Measurements from ENCODE around the gene TGFB1I1.
"Not testable (repeated sequence)": the region's sequence is repeated elsewhere in the genome, so short reads cannot be mapped to it uniquely, and the experiment has no call there.

TGFB1I1 gene

GRCh38 chr16:31471241-31471874 is 594 bp upstream of the TGFB1I1 start:
- DNase-seq (ENCODE audit: low spot score) = no peak

GRCh38 chr16:31472709-31473203 is 804 bp downstream of the TGFB1I1 start:
- DNase-seq (ENCODE audit: low spot score) = peak; percentile 32

GRCh38 chr16:31473264-31473984 is 1.5 kb downstream of the TGFB1I1 start:
- no peak for DNase-seq (ENCODE audit: low spot score)

- DNase-seq (ENCODE audit: low spot score) = no peak
These were observed 2.3 kb downstream of the TGFB1I1 start for GRCh38 chr16:31474173-31474714.

- DNase-seq (ENCODE audit: low spot score) = no peak
These were observed 3.1 kb downstream of the TGFB1I1 start for GRCh38 chr16:31474773-31475738.

- no peak for DNase-seq (ENCODE audit: low spot score)
These were observed 4.0 kb downstream of the TGFB1I1 start for GRCh38 chr16:31475946-31476302.

- DNase-seq (ENCODE audit: low spot score) = peak; percentile 81
These were observed 4.6 kb downstream of the TGFB1I1 start for GRCh38 chr16:31476303-31477219.

- no peak for DNase-seq (ENCODE audit: low spot score)
These were observed 5.6 kb downstream of the TGFB1I1 start for GRCh38 chr16:31477220-31478216.

GRCh38 chr16:31478956-31479355 is 7.0 kb downstream of the TGFB1I1 start:
- no peak for DNase-seq (ENCODE audit: low spot score)

GRCh38 chr16:31479751-31480150 is 7.8 kb downstream of the TGFB1I1 start:
- DNase-seq (ENCODE audit: low spot score) = no peak

GRCh38 chr16:31480851-31481536 is 9.0 kb downstream of the TGFB1I1 start:
- DNase-seq (ENCODE audit: low spot score) = no peak

GRCh38 chr16:31483081-31483480 is 11.1 kb downstream of the TGFB1I1 start, which contains the start of gene SLC5A2:
Gene SLC5A2, plus strand, starts transcription at chr16:31483123. Its CDS starts 14 bp downstream, at chr16:31483137.
- DNase-seq (ENCODE audit: low spot score) = no peak

GRCh38 chr16:31484048-31484447 is 12.1 kb downstream of the TGFB1I1 start:
- DNase-seq (ENCODE audit: low spot score) = not testable (repeated sequence)

GRCh38 chr16:31484491-31485171 is 12.7 kb downstream of the TGFB1I1 start:
- DNase-seq (ENCODE audit: low spot score) = no peak

GRCh38 chr16:31485571-31485970 is 13.6 kb downstream of the TGFB1I1 start:
- DNase-seq (ENCODE audit: low spot score) = no peak

GRCh38 chr16:31486045-31486444 is 14.1 kb downstream of the TGFB1I1 start:
- DNase-seq (ENCODE audit: low spot score) = no peak

- DNase-seq (ENCODE audit: low spot score) = no peak
These were observed 15.2 kb downstream of the TGFB1I1 start for GRCh38 chr16:31487071-31487719.

Data from activated CD4-positive, alpha-beta T cell treated with anti-CD3 and anti-CD28 coated beads, Interleukin-2, Interleukin-4, amounts not matched to agents 100 ng/mL and 50 ng/mL, durations not matched to agents 16 hours and 8 hours (primary cell).